ENCODE data around the gene MAST4. TPM values are rescaled to one million over a fixed set of nuclear protein-coding genes. Genes with fewer than 3 reads are reported as not detected.
"Not testable (repeated sequence)": the region's sequence is repeated elsewhere in the genome, so short reads cannot be mapped to it uniquely, and the experiment has no call there.

MAST4 gene
- total RNA-seq, 1 donor from 2014 or later: 36.3 TPM

- DNase-seq (ENCODE audit: low read depth, low spot score): no peak
These were observed 521.9 kb downstream of the MAST4 start for GRCh38 chr5:67118050-67118620.

GRCh38 chr5:67119010-67119409, 522.8 kb downstream of the MAST4 start:
- no peak for DNase-seq (ENCODE audit: low read depth, low spot score)

- DNase-seq (ENCODE audit: low read depth, low spot score): no peak
These were observed 523.8 kb downstream of the MAST4 start for GRCh38 chr5:67120032-67120431.

- DNase-seq (ENCODE audit: low read depth, low spot score): no peak
These were observed 527.6 kb downstream of the MAST4 start for GRCh38 chr5:67123819-67124218.

GRCh38 chr5:67124556-67124955, 528.4 kb downstream of the MAST4 start:
- no peak for DNase-seq (ENCODE audit: low read depth, low spot score)

- not testable (repeated sequence) for DNase-seq (ENCODE audit: low read depth, low spot score)
These were observed 531.2 kb downstream of the MAST4 start for GRCh38 chr5:67127347-67127895.

GRCh38 chr5:67129768-67130167, 533.6 kb downstream of the MAST4 start:
- DNase-seq (ENCODE audit: low read depth, low spot score): no peak

- no peak for DNase-seq (ENCODE audit: low read depth, low spot score)
These were observed 537.0 kb downstream of the MAST4 start for GRCh38 chr5:67133217-67133616.

- no peak for DNase-seq (ENCODE audit: low read depth, low spot score)
These were observed 537.6 kb downstream of the MAST4 start for GRCh38 chr5:67133776-67134175.

GRCh38 chr5:67135381-67135984, 539.3 kb downstream of the MAST4 start:
- no peak for DNase-seq (ENCODE audit: low read depth, low spot score)

- no peak for DNase-seq (ENCODE audit: low read depth, low spot score)
These were observed 542.8 kb downstream of the MAST4 start for GRCh38 chr5:67139030-67139429.

GRCh38 chr5:67140413-67140812, 544.2 kb downstream of the MAST4 start:
- DNase-seq (ENCODE audit: low read depth, low spot score): no peak

- no peak for DNase-seq (ENCODE audit: low read depth, low spot score)
These were observed 545.5 kb downstream of the MAST4 start for GRCh38 chr5:67141644-67142043.

- no peak for DNase-seq (ENCODE audit: low read depth, low spot score)
These were observed 546.6 kb downstream of the MAST4 start for GRCh38 chr5:67142816-67143215.

- DNase-seq (ENCODE audit: low read depth, low spot score): no peak
These were observed 547.4 kb downstream of the MAST4 start for GRCh38 chr5:67143549-67143948.

GRCh38 chr5:67144183-67144639, 548.0 kb downstream of the MAST4 start:
- no peak for DNase-seq (ENCODE audit: low read depth, low spot score)

GRCh38 chr5:67146574-67146973, 550.4 kb downstream of the MAST4 start:
- no peak for DNase-seq (ENCODE audit: low read depth, low spot score)

- DNase-seq (ENCODE audit: low read depth, low spot score): no peak
These were observed 550.8 kb downstream of the MAST4 start for GRCh38 chr5:67146981-67147380.

GRCh38 chr5:67147760-67148159, 551.6 kb downstream of the MAST4 start:
- no peak for DNase-seq (ENCODE audit: low read depth, low spot score)

GRCh38 chr5:67149057-67149950, 553.1 kb downstream of the MAST4 start:
- no peak for DNase-seq (ENCODE audit: low read depth, low spot score)

- no peak for DNase-seq (ENCODE audit: low read depth, low spot score)
These were observed 553.8 kb downstream of the MAST4 start for GRCh38 chr5:67149951-67150523.

- no peak for DNase-seq (ENCODE audit: low read depth, low spot score)
These were observed 556.2 kb downstream of the MAST4 start for GRCh38 chr5:67152400-67152799.

All from pulmonary artery endothelial cell (primary cell).